Measurements from ENCODE around the gene MTM1. TPM values are rescaled to one million over a fixed set of nuclear protein-coding genes. Genes with fewer than 3 reads are reported as not detected.

Gene MTM1
- total RNA-seq (3.8 and 5.6 TPM in 2 replicates), polyA plus RNA-seq (3.9 and 4.7 TPM in 2 replicates)

DNA sequence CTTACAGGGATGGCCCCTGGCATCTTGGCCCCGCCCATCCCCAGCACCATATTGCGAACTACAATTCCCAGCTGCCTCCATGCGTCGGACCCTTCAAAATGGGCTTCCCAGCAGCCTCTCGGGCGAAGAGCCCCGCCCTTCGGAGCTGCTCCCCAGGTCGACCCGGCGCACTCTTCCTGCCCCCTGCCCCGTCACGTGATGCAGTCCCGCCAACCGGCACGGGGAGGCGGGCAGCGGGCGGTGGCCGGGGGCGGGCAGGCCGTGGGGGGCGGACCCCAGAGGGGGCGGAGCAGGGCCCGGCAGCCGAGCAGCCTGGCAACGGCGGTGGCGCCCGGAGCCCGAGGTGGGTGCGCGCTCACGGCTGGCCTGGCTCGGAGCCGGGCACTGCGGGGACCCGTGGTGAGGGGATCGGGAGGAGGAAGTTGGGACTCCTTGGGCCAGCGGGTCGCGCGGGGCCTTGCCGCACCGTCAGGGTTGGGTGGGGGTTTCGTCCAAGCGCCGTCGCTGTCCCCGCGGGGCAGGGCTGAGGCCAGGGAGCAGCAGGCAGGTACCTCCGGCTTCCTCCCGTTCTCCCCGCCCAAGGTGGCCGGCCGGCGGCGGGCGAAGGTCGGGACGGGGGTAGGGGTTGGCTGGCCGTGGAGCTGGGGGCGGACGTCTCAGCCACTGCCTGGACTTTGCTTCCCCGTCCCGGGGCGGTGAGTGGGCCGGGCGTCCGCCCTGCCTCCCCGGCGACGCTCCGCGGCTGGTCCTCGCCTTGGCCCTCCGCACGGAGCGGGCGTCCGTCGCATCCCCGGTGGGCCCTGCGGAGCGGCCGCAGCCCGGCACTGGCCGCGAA lies at the start of gene MTM1:
MTM1 (plus strand) TSS at position 302 of the 835 bp plus-strand sequence. CDS start 23,994 bp downstream, outside the sequence.
- DNase-seq (ENCODE audit: low read depth in 1 of 2, low spot score in 1 of 2), result peak; percentile 94 to 97
- Histone ChIP-seq H3K4me1 (ENCODE audit: low read depth) (no peaks in the 10 kb centered on the region), H3K4me3 (peak within 1 kb of the TSS; percentile 64), H3K36me3 (no peaks in the 10 kb centered on the region), H3K27ac (peak within 1 kb of the TSS; percentile 37), H3K9me3 (ENCODE audit: low read depth) (no peaks in the 10 kb centered on the region), H3K27me3 (no peaks in the 10 kb centered on the region)
- no peak for TF ChIP-seq CTCF (IDR thresholded peaks at IDR 0.05; ENCODE audit: low read depth, low read length)

DNA sequence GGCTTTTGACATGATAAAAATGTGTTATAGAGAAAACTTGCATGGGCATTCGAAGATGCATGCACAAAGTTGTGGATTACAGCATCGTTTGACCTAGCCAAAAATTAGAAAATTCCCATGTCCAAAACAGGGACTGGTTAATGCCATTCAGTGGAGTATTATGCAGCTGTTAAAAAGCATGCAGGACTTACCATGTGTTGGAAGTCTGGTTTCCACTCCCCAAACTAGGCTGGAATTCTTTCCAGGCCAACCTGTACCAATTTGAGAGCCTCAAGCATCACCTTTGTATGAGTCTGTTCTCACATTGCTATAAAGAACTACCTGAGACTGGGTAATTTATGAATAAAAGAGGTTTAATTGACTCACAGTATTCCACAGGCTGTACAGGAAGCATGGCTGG lies 45.9 kb upstream of the MTM1 start:
- H3K4me3 ChIP-seq, result no peak overlapping the region
- no peaks in the 10 kb centered on the region for H3K4me1 ChIP-seq (ENCODE audit: low read depth)
- no peaks in the 10 kb centered on the region for H3K36me3 ChIP-seq
- no peak for TF ChIP-seq CTCF (IDR thresholded peaks at IDR 0.05; ENCODE audit: low read depth, low read length)
- DNase-seq (ENCODE audit: low read depth in 1 of 2, low spot score in 1 of 2), result no peak
- no peak overlapping the region for H3K27ac ChIP-seq
- no peaks in the 10 kb centered on the region for H3K9me3 ChIP-seq (ENCODE audit: low read depth)
- H3K27me3 ChIP-seq, result no peaks in the 10 kb centered on the region

GRCh38 chrX:150525061-150525919 lies 43.1 kb upstream of the MTM1 start:
- DNase-seq (ENCODE audit: low read depth in 1 of 2, low spot score in 1 of 2), result no peak
- Histone ChIP-seq H3K27me3 (no peaks in the 10 kb centered on the region), H3K4me1 (ENCODE audit: low read depth) (no peaks in the 10 kb centered on the region), H3K27ac (no peak overlapping the region), H3K4me3 (no peak overlapping the region), H3K9me3 (ENCODE audit: low read depth) (no peaks in the 10 kb centered on the region), H3K36me3 (no peaks in the 10 kb centered on the region)
- no peak for TF ChIP-seq CTCF (IDR thresholded peaks at IDR 0.05; ENCODE audit: low read depth, low read length)

DNA sequence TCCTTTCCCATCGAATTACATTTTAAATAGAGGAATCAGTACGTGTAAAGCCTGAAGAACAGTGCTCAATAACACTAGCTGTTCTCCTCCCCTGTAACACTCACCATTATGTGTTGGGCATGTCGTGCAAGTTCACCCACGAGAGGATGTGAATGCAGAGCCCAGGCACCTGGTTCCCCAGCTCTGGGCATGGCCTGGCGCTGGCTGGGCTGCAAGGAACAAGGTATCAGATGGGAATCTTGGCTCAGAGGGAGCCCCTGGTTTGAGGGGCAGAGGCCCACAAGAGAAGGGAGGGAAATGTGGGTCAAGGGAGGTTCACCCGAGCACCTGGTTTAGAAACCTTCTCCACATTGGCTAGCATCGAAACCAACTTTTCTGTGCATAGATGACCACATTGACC lies 41.7 kb upstream of the MTM1 start:
- no peaks in the 10 kb centered on the region for H3K27me3 ChIP-seq
- no peak for TF ChIP-seq CTCF (IDR thresholded peaks at IDR 0.05; ENCODE audit: low read depth, low read length)
- no peaks in the 10 kb centered on the region for H3K4me1 ChIP-seq (ENCODE audit: low read depth)
- H3K27ac ChIP-seq, result no peak overlapping the region
- H3K4me3 ChIP-seq, result no peak overlapping the region
- no peaks in the 10 kb centered on the region for H3K9me3 ChIP-seq (ENCODE audit: low read depth)
- no peaks in the 10 kb centered on the region for H3K36me3 ChIP-seq
- DNase-seq (ENCODE audit: low read depth in 1 of 2, low spot score in 1 of 2), result no peak

- Histone ChIP-seq H3K36me3 (no peaks in the 10 kb centered on the region), H3K4me1 (ENCODE audit: low read depth) (no peaks in the 10 kb centered on the region), H3K9me3 (ENCODE audit: low read depth) (no peaks in the 10 kb centered on the region), H3K27me3 (no peaks in the 10 kb centered on the region), H3K27ac (no peak overlapping the region), H3K4me3 (no peak overlapping the region)
- DNase-seq (ENCODE audit: low read depth in 1 of 2, low spot score in 1 of 2), result no peak
- TF ChIP-seq CTCF (IDR thresholded peaks at IDR 0.05; ENCODE audit: low read depth, low read length), result no peak
Measured at GRCh38 chrX:150527108-150527507, 41.3 kb upstream of the MTM1 start.
